Stimulated activated CD8-positive, alpha-beta memory T cell treated with anti-CD3 and anti-CD28 coated beads, Interleukin-12 subunit alpha, Interleukin-12 subunit beta, amount 100 ng/mL, for 24 hours (primary cell): ENCODE measurements around the gene NKAIN4.

ENCODE experiments used
- DNase-seq: peaks from one replicate; pipeline ENCODE4 v3.0.0-alpha.2; 2020; ENCODE audit errors: extremely low read depth

NKAIN4 gene

GRCh38 chr20:63219866-63220521, 34.3 kb downstream of the NKAIN4 start:
- DNase-seq = no peak

DNA sequence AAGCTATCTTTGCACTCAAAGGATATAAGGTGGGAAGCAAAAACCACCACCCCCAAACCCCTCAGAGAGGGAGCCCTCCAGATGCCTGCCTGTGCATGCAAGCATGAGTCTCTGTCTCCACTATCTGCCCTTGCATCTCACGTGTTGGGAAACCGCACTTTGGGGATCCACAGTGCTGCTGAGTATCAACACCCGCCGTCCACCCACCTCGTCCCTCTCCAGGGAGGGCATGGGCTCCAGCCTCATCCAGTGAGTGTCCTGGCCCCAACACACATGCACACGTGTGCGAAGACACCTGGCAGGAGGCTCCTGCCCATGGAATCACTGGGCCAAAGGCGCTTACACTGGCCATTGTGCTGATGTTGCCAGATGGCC, 34.8 kb downstream of the NKAIN4 start:
- no peak for DNase-seq

- no peak for DNase-seq
These were observed 35.4 kb downstream of the NKAIN4 start for GRCh38 chr20:63218701-63219446.

DNA sequence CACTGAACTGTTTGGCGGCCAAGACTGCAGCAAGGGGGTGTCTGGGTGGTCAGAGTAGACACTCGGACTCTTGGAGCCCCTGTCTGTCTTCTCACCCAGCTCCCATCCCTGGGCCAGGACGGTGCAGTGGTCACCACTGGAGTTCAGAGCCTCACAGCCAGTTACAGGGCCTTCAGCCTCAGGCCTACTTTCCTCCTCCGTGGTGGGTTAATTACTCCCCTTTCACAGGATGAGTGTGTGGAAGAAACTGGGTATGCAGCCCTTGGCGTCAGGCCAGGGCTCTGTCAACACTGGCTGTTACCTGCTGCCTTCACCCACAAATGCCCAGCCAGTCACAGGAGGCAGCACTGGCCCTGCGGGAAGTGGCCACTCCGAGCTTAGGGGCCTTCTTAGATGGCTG, 36.6 kb downstream of the NKAIN4 start:
- DNase-seq = no peak

GRCh38 chr20:63216849-63217471, 37.3 kb downstream of the NKAIN4 start:
- no peak for DNase-seq

GRCh38 chr20:63216041-63216848, 38.0 kb downstream of the NKAIN4 start, which contains the start of gene YTHDF1:
YTHDF1 (minus strand) TSS chr20:63216131; CDS start chr20:63215892, 239 bp downstream.
- peak; percentile 87 for DNase-seq

- no peak for DNase-seq
These were observed 38.9 kb downstream of the NKAIN4 start for GRCh38 chr20:63215101-63216040.

GRCh38 chr20:63214514-63214913, 39.7 kb downstream of the NKAIN4 start:
- no peak for DNase-seq

GRCh38 chr20:63212792-63213191, 41.5 kb downstream of the NKAIN4 start:
- DNase-seq = no peak

DNA sequence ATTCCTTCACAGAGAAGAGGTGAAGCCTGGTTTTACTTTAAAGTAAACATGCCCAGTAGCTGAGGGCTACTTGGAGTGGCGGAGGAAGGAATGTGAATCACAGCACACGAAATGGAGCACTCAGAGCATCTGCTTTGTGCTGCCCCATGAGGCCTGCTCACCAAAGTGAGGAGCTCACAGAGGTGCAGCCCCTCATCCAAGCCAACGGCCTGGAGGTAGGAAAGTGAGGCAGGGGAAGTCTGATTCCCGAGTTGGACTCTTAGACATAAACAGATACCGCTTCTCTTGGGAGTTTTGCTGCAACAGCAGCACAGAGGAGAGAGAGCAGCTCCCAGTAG, 41.9 kb downstream of the NKAIN4 start:
- no peak for DNase-seq

- DNase-seq = no peak
These were observed 44.2 kb downstream of the NKAIN4 start for GRCh38 chr20:63210011-63210605.

GRCh38 chr20:63208346-63208909, 45.8 kb downstream of the NKAIN4 start:
- DNase-seq = no peak

- DNase-seq = no peak
These were observed 47.4 kb downstream of the NKAIN4 start for GRCh38 chr20:63206878-63207277.

GRCh38 chr20:63205896-63206295, 48.4 kb downstream of the NKAIN4 start:
- no peak for DNase-seq

GRCh38 chr20:63204362-63204761, 49.9 kb downstream of the NKAIN4 start:
- no peak for DNase-seq

- DNase-seq = no peak
These were observed 51.3 kb downstream of the NKAIN4 start for GRCh38 chr20:63202811-63203526.

- no peak for DNase-seq
These were observed 52.2 kb downstream of the NKAIN4 start for GRCh38 chr20:63202021-63202420.

DNA sequence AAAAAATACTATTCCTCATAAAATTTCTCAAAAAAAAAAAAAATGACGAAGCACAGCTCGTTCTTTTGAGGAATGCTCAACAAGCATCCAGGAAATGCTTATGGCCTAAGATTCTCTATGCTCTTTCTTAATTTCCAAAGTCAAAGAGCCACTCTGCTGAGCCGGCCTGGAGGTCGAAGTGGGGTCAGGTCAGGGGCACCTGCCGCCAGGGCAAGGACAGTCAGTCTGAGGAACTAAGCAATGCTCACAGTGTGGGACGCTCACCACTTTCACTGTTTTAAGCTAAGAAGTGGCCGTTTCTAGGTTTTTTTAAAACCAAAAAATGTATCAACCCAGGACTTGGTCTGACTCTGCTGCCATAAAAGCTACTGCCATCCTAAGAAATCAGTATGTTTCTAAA, 55.7 kb downstream of the NKAIN4 start:
- DNase-seq = no peak

DNA sequence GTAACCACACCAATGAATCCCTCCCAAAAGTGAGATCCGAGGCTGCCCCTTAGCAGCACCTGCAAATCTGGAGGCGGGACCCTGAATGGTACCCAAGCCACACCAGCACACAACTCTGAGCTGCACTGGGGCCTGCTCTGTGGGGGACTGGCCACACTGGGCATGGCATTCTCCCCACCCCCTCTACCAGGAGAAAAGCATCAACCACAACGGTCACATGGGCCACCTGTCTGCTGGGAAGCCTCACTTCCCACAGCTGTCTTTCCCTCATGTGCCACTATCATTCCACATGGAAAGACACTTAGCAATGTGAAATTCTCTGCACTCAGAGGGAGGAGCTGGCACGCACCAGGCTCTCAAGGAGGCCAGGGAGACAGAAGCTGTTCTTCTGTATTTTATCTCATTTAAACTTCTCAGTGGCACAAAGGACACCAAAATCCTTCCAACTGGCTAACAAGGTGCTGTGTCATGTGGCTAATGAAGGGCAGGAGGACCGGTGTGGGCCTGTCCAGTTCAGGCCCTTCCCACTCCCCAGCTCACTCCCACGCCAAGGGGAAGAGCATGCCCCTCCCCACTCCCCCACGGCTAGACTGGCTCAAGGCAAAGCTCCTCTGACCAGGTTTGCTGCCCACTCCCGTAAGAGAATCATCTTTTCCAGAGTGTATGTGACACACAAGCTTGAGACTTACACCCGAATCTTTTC, 57.3 kb downstream of the NKAIN4 start:
- DNase-seq = no peak
